Inflammatory macrophage treated with lipopolysaccharide for 1 hour (primary cell): ENCODE results near the gene CAND2.
"Not testable (repeated sequence)": the region's sequence is repeated elsewhere in the genome, so short reads cannot be mapped to it uniquely, and the experiment has no call there.

ENCODE experiments used
- DNase-seq, 2 donors: peaks; one replicate each; pipeline ENCODE4 v3.0.0-alpha.2; 2020 to 2022

CAND2 gene

GRCh38 chr3:12832350-12833221, 36.1 kb downstream of the CAND2 start:
- DNase-seq = no peak

DNA sequence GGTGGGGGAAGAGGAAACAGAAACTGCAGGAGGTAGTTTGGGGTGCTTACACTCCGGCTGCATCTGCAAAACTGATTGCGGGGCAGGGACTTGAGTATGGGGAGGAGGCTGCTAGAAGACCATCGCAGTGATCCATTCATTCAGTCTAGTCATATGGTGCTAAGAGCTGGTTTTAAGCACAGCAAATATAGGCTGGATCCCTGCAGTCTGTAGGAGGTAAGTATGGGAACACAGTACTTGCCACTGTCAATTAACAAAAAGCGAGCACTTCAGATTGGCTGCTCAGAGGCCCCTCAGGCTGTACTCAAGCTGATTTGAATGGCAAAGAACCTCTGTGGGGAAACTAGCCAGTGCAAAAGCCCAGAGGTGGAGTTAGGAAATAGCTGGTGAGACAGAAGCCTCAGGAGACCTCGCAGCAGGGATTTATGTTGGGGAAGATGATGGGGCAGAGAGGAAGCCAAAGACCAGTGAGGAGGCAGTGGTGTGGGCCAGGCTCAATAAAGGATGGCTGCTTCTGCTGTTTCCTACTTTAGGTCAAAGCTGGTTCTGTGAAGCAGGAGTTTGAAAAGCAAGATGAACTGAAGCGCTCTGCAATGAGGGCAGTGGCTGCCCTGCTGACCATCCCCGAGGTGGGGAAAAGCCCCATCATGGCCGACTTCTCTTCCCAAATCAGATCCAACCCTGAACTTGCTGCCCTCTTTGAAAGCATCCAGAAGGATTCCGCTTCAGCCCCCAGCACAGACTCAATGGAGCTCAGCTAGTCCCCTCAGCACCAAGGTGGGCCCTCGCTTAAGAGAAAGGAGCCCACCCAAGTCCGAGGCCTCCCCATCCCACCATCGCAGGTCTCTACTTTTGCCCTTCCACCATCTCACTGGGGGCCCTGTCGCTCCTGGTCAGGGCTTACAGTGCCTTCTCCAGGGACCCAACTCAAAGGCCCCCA, 37.0 kb downstream of the CAND2 start:
- no peak for DNase-seq

- DNase-seq = no peak
Measured at GRCh38 chr3:12835052-12835665, 38.7 kb downstream of the CAND2 start.

GRCh38 chr3:12837295-12837986, 41.0 kb downstream of the CAND2 start:
- DNase-seq = no peak

GRCh38 chr3:12838179-12838965, 41.9 kb downstream of the CAND2 start:
- DNase-seq = no peak

DNA sequence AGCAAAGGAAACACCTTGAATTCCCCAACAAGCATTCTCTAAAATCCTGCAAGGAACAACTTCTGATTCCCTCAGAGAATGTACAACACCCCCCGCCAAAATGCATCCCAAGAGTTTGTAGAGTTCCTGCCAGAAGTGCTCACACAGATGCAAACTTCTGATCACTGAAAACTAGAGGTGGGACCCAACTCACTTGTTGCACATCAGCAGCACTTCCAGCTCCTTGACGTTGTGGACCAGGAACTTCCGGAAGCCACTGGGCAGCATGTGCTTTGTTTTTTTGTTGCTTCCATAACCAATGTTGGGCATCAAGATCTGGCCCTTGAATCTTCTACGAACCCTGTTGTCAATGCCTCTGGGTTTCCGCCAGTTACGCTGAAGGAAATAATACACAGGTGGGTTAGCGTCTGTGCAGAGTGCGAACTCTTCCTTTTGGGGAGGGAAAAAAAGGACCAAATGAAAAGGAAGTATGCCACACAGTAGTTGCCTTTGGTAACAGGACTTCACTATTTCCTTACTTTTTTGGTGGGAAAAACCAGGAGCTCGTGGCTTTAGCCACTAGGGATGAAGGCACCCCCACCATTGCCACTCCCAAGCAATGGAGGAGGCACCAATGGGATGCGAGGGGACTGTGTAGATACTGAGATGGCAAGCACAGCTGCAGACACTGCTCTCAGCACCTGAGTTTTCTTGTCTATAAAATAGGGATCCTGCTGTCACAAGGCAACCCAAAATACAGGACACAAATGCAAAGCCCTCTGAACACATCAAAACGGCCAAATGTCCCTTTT, 42.9 kb downstream of the CAND2 start:
- DNase-seq = no peak

DNA sequence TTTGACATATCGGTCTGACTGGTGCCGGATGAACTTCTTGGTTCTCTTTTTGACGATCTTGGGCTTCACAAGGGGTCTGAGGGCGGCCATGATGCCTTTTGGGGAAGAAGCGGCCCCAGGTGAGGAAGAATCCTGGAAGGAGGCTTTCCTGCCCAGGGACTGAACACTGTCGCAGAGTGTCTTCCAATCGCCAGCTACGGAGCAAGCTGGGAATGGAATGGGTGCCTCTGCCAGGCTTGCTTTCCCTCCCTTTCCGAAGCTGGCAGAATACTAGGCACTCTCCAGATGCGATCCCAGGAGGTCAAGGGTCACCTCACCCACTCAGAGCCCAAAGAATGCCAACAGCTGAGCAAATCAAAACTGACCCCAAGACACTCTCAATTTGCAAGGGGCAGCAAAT, 43.7 kb downstream of the CAND2 start:
- DNase-seq = not testable (repeated sequence)

- peak in 1 of 2 donors; percentile 20 for DNase-seq
Measured at GRCh38 chr3:12840591-12841148, 44.2 kb downstream of the CAND2 start.

DNA sequence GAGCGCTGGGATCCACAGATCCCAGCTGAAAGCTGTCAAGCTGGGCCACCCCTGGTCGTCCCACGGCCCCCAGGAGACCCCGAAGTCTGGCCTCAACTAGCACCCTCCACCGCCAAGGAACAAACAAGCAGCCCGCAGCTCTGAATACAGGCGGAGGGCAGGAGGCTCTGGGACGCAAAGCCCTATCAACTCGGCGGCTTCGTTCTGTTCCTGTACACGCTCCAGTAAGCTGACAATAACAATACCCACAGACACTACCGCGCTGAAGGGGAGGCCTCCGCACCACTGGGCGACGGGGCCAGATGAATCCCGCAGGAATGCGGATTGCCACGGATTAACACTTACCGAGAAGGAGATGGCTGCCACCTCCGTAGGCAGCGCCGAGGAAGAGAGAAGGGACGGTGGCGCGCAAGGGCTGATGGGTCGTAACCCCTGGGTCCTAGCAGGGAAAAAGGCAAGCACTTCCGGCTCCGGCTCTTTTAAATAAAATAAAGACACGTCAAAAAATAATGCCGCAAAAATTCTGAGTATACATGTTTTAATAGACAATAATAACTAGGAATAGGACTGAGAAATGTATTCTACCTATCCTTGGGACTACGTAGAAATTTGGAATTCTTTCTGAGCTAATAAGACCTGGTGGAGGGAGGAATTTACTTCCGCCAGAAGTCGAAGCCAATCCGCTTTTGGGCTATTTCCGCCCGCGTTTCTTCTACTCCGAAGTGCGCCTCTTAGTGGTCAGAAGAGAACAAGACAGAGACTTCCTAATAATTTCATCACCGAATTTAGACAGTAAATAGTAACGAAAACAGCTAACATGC, 44.9 kb downstream of the CAND2 start, which contains the start of gene RPL32:
Gene RPL32 (minus strand): TSS at position 417 of the 821 bp plus-strand sequence. CDS start 1,328 bp downstream, outside the sequence.
- peak; percentile 92 to 96 for DNase-seq

DNA sequence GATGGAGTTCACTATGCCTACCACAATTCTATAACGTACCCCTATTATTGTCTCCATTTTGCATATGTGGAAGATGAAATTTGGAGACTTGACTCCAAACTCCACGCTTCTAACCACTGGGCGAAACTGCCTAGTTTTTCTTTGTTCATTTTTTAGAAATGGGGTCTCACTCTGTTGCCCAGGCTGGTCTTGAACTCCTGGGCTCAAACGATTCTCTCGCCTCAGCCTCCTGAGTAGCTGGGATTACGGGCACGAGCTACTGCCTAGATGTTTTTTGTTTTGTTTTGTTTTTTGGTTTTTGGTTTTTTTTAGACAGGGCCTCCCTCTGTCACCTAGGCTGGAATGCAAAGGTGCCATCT, 45.5 kb downstream of the CAND2 start:
- DNase-seq = no peak

DNA sequence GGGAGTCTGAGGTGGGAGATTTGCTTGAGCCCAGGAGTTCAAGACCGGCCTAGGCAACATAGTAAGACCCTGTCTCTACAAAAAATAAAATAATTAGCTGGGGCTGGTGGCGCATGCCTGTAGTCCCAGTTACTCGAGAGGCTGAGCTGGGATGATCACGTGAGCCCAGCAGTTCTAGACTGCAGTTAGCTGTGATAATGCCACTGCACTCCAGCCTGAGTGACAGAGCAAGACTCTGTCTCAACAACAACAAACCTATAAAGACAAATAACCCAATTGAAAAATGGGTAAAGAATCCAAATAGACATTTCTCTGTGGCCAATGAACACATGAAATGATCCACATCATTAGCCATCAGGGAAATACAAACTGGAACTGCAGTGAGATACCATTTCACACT, 46.0 kb downstream of the CAND2 start:
- no peak for DNase-seq

DNA sequence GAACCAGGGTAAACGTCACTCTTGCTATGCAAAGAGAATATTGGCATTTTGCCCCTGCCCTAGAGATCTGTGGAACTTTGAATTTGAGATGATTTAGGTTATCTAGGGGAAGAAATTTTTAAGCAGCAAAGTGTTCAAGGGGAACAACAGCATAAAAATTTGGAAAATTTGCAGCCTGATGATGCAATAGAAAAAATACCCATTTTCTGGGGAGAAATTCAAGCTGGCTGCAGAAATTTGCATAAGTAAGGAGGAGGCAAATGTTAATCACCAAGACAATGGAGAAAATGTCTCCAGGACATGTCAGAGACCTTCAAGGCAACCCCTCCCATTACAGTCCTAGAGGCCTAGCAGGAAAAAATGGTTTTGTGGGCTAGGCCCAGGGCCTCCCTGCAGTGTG, 49.3 kb downstream of the CAND2 start:
- DNase-seq = peak; percentile 74 to 81

- DNase-seq = peak; percentile 51 to 90
Measured at GRCh38 chr3:12852201-12852600, 55.7 kb downstream of the CAND2 start.

- DNase-seq = peak; percentile 39 to 83
Measured at GRCh38 chr3:12853847-12854246, 57.4 kb downstream of the CAND2 start.

DNA sequence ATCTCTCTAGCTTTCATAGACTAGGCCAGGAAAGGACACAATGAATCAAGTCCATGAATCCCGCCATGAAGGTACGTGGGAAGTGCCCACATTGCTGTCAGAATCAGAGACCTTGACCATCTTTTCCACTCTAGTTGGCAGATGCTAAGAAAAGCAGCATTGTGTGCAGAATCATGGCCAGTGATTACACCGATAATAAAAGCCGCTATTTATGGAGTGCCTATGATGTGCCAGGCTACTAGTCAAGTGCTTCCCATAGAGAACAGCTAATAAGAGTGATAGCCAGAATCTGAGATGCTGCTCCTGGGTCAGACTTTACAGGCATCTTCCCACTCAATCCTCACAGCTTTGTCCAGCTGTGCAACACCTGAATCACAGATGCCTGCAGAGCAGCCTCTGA, 58.1 kb downstream of the CAND2 start:
- DNase-seq = no peak

- no peak for DNase-seq
Measured at GRCh38 chr3:12856626-12857025, 60.1 kb downstream of the CAND2 start.

DNA sequence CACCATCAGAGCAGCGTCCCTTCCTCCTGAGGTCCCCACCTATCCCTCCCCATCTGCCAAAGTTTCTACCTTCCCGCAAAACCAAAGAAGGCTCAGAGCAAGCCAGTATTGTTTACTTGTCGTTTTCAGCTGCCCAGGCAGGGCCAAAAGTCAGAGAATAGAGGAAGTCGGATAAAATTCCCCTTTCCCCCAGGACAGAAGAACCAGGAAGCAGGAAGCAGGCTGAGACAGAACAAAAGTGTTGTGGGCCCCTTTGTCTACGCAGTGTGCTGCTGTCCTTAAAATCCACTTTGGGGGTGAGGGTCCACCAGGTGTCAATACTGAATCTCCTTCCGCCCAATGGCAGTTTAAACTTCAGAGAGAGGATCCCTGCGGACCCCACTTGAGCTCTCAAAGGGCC, 63.4 kb downstream of the CAND2 start:
- peak; percentile 20 to 55 for DNase-seq

DNA sequence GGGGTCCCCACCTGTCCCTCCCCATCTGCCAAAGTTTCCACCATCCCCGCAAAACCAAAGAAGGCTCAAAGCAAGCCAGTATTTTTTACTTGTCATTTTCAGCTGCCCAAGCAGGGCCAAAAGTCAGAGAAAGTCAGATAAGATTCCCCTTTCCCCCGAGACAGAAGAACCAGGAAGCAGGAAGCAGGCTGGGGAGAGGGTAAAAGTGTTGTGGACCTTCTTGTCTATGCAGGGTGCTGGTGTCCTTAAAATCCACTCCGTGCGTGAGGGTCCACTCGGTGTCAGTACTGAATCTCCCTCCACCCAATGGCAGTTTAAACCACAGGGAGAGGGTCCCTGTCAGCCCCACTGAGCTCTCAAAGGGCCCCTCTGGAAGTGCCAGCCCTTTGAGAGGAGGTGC, 65.1 kb downstream of the CAND2 start:
- no peak for DNase-seq

DNA sequence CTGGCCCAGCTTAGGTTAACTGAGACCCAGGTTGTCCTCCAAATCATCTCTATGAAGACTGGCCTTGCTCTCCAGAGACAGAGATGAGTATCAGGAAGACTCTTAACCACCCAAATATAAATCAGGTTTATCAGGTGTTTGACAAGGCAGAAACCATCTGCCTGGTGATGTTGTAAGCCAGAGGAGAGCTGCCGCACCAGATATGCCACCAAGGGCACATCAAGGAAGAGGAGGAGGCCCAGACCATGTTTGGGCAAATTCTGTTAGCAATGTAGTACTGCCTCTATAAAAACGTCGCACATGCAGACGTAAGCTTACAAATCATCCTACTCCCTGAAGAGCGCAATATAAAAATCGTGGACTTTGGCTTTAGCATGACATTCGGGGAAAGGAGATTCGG, 65.9 kb downstream of the CAND2 start:
- no peak for DNase-seq

- no peak for DNase-seq
Measured at GRCh38 chr3:12865271-12865670, 68.8 kb downstream of the CAND2 start.
